ENCODE measurements around the gene KCNH3.

DNA sequence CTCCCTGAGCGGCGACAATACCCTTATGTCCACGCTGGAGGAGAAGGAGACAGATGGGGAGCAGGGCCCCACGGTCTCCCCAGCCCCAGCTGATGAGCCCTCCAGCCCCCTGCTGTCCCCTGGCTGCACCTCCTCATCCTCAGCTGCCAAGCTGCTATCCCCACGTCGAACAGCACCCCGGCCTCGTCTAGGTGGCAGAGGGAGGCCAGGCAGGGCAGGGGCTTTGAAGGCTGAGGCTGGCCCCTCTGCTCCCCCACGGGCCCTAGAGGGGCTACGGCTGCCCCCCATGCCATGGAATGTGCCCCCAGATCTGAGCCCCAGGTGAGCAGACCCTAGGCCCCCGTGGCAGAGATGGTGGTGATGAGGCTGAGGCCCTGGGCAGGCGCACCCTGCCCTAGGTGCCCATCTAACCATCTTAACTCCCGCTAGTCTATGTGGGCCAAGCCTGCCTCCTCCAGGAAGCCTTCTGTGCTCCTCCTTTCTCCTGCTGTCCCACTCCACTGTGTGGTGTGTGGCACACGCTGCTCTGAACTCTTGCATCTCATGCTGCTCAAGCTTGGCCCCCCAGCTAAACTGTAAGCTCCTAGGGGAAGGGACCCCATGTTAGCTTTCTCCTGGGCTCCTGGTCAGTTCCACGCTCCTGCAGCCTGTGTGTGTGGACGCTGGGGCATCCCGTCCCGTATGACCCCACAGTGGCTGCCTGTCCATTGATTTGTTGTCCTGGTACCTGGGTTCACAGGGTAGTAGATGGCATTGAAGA lies 17.0 kb downstream of the KCNH3 start:
- TF ChIP-seq, protein P1, sequence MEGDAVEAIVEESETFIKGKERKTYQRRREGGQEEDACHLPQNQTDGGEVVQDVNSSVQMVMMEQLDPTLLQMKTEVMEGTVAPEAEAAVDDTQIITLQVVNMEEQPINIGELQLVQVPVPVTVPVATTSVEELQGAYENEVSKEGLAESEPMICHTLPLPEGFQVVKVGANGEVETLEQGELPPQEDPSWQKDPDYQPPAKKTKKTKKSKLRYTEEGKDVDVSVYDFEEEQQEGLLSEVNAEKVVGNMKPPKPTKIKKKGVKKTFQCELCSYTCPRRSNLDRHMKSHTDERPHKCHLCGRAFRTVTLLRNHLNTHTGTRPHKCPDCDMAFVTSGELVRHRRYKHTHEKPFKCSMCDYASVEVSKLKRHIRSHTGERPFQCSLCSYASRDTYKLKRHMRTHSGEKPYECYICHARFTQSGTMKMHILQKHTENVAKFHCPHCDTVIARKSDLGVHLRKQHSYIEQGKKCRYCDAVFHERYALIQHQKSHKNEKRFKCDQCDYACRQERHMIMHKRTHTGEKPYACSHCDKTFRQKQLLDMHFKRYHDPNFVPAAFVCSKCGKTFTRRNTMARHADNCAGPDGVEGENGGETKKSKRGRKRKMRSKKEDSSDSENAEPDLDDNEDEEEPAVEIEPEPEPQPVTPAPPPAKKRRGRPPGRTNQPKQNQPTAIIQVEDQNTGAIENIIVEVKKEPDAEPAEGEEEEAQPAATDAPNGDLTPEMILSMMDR (conservative IDR thresholded peaks at IDR 0.05; ENCODE audit: low read depth, low read length): no peak
- no peak for TF ChIP-seq POLR2A (IDR thresholded peaks at IDR 0.05; ENCODE audit: low read depth, low read length)
- TF ChIP-seq SMC3 (IDR thresholded peaks at IDR 0.05; ENCODE audit: low read depth, low read length): no peak
- TF ChIP-seq BHLHE40 (IDR thresholded peaks at IDR 0.05; ENCODE audit: low read depth, low read length): no peak
- TF ChIP-seq FOS (IDR thresholded peaks at IDR 0.05; ENCODE audit: low read depth, low read length): no peak
- no peak for TF ChIP-seq RAD21 (IDR thresholded peaks at IDR 0.05; ENCODE audit: low read length)
- no peak for TF ChIP-seq CHD1 (IDR thresholded peaks at IDR 0.05; ENCODE audit: low read depth, low read length)
